22Rv1 (cell line): ENCODE results near the gene PSMA8.

Experiments used
- ZFX ChIP-seq: fragments of 450-650 bp; IDR thresholded peaks from 2 replicates; pipeline ENCODE4 v1.6.1; 2017; ENCODE audit warnings: antibody characterized with exemption, borderline replicate concordance
- TF ChIP-seq, protein P1 (sequence below): fragments of 450-650 bp; IDR thresholded peaks from 2 replicates; pipeline ENCODE4 v1.5.1; 2017; ENCODE audit warnings: mild to moderate bottlenecking

DNA sequence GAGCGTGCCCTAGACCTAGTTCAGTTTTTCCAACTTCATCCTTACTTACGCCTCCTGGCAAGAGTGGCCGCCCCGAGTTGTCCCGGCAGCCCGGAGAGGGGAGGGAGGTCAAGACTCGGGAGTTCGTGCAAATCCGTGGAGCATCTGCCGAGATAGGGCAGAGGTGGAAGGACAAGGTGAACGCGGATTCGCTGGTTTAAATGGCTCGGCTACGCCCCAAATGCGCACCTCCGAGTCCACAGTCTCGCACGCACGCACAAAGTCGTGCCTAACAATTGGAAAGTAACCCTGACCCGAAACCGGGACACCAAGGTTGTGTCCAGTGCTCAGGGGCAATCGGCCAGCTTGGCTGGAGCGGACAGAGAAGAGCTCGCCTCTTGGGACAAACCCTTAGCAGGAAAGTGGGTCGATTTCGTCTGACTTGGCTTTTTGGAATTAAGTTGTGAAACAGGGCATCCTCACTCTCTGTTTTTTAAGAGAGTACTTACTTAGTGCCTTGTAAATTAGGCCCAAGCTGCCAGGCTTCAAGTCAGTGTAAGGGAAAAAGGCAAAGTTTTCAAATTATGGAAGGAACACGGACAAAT lies 42.5 kb upstream of the PSMA8 start:
- TF ChIP-seq, protein P1, sequence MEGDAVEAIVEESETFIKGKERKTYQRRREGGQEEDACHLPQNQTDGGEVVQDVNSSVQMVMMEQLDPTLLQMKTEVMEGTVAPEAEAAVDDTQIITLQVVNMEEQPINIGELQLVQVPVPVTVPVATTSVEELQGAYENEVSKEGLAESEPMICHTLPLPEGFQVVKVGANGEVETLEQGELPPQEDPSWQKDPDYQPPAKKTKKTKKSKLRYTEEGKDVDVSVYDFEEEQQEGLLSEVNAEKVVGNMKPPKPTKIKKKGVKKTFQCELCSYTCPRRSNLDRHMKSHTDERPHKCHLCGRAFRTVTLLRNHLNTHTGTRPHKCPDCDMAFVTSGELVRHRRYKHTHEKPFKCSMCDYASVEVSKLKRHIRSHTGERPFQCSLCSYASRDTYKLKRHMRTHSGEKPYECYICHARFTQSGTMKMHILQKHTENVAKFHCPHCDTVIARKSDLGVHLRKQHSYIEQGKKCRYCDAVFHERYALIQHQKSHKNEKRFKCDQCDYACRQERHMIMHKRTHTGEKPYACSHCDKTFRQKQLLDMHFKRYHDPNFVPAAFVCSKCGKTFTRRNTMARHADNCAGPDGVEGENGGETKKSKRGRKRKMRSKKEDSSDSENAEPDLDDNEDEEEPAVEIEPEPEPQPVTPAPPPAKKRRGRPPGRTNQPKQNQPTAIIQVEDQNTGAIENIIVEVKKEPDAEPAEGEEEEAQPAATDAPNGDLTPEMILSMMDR, result no peak
- TF ChIP-seq ZFX, result no peak
